Measurements from ENCODE around the gene CAB39L.

Gene CAB39L

GRCh38 chr13:49319951-49320350 lies 123.9 kb downstream of the CAB39L start:
- Histone ChIP-seq H3K9me3 (ENCODE audit: control insufficient read depth in 1 of 2, low read length in 2 of 2) (no peaks in the 10 kb centered on the region), H3K4me3 (ENCODE audit: low read depth in 1 of 2, low read length in 2 of 2) (no peak overlapping the region), H3K36me3 (ENCODE audit: control insufficient read depth in 1 of 2, insufficient read depth in 2 of 2, low read length in 2 of 2) (peaks cover 0 to 10% of the 10 kb centered on the region in 2 donors), H3K4me1 (ENCODE audit: control insufficient read depth in 1 of 2, insufficient read depth in 2 of 2, low read length in 2 of 2) (peaks cover 0 to 9% of the 10 kb centered on the region in 2 donors), H3K27ac (ENCODE audit: low read length) (no peak overlapping the region), H3K27me3 (ENCODE audit: low read depth, low read length) (no peaks in the 10 kb centered on the region)

- no peak overlapping the region for H3K4me3 ChIP-seq (ENCODE audit: low read depth in 1 of 2, low read length in 2 of 2)
- H3K27ac ChIP-seq (ENCODE audit: low read length): no peak overlapping the region
- peaks cover 3 to 11% of the 10 kb centered on the region in 2 donors for H3K4me1 ChIP-seq (ENCODE audit: control insufficient read depth in 1 of 2, insufficient read depth in 2 of 2, low read length in 2 of 2)
- H3K9me3 ChIP-seq (ENCODE audit: control insufficient read depth in 1 of 2, low read length in 2 of 2): no peaks in the 10 kb centered on the region
- H3K27me3 ChIP-seq (ENCODE audit: low read depth, low read length): no peaks in the 10 kb centered on the region
- H3K36me3 ChIP-seq (ENCODE audit: control insufficient read depth in 1 of 2, insufficient read depth in 2 of 2, low read length in 2 of 2): peaks cover 0 to 10% of the 10 kb centered on the region in 2 donors
These were observed 124.3 kb downstream of the CAB39L start for GRCh38 chr13:49319551-49319950.

- Histone ChIP-seq H3K4me3 (ENCODE audit: low read depth in 1 of 2, low read length in 2 of 2) (no peak overlapping the region), H3K27me3 (ENCODE audit: low read depth, low read length) (no peaks in the 10 kb centered on the region)
These were observed 127.9 kb downstream of the CAB39L start for GRCh38 chr13:49315756-49316482.

GRCh38 chr13:49315036-49315565 lies 128.8 kb downstream of the CAB39L start:
- Histone ChIP-seq H3K4me3 (ENCODE audit: low read depth in 1 of 2, low read length in 2 of 2) (no peak overlapping the region), H3K36me3 (ENCODE audit: control insufficient read depth in 1 of 2, insufficient read depth in 2 of 2, low read length in 2 of 2) (peaks cover 2 to 3% of the 10 kb centered on the region in 2 donors), H3K9me3 (ENCODE audit: control insufficient read depth in 1 of 2, low read length in 2 of 2) (no peaks in the 10 kb centered on the region), H3K27ac (ENCODE audit: low read length) (peak overlapping the region; percentile 56), H3K4me1 (ENCODE audit: control insufficient read depth in 1 of 2, insufficient read depth in 2 of 2, low read length in 2 of 2) (peaks cover 8 to 17% of the 10 kb centered on the region in 2 donors), H3K27me3 (ENCODE audit: low read depth, low read length) (no peaks in the 10 kb centered on the region)

More at GRCh38 chr13:49315756-49316482, 127.9 kb downstream of the CAB39L start:
- no peaks in the 10 kb centered on the region for H3K36me3 ChIP-seq (ENCODE audit: control insufficient read depth in 1 of 2, insufficient read depth in 2 of 2, low read length in 2 of 2)
- H3K9me3 ChIP-seq (ENCODE audit: control insufficient read depth in 1 of 2, low read length in 2 of 2): no peaks in the 10 kb centered on the region
- H3K4me1 ChIP-seq (ENCODE audit: control insufficient read depth in 1 of 2, insufficient read depth in 2 of 2, low read length in 2 of 2): peaks cover 8 to 21% of the 10 kb centered on the region in 2 donors
- no peak overlapping the region for H3K27ac ChIP-seq (ENCODE audit: low read length)

- Histone ChIP-seq H3K9me3 (ENCODE audit: control insufficient read depth in 1 of 2, low read length in 2 of 2) (no peaks in the 10 kb centered on the region), H3K27ac (ENCODE audit: low read length) (peak overlapping the region; percentile 71), H3K27me3 (ENCODE audit: low read depth, low read length) (no peaks in the 10 kb centered on the region), H3K4me1 (ENCODE audit: control insufficient read depth in 1 of 2, insufficient read depth in 2 of 2, low read length in 2 of 2) (peaks cover 10 to 12% of the 10 kb centered on the region in 2 donors), H3K4me3 (ENCODE audit: low read depth in 1 of 2, low read length in 2 of 2) (no peak overlapping the region), H3K36me3 (ENCODE audit: control insufficient read depth in 1 of 2, insufficient read depth in 2 of 2, low read length in 2 of 2) (peaks cover 6 to 7% of the 10 kb centered on the region in 2 donors)
These were observed 129.5 kb downstream of the CAB39L start for GRCh38 chr13:49314344-49314882.

- Histone ChIP-seq H3K4me1 (ENCODE audit: control insufficient read depth in 1 of 2, insufficient read depth in 2 of 2, low read length in 2 of 2) (peaks cover 17 to 19% of the 10 kb centered on the region in 2 donors), H3K27me3 (ENCODE audit: low read depth, low read length) (no peaks in the 10 kb centered on the region), H3K4me3 (ENCODE audit: low read depth in 1 of 2, low read length in 2 of 2) (no peak overlapping the region), H3K9me3 (ENCODE audit: control insufficient read depth in 1 of 2, low read length in 2 of 2) (no peaks in the 10 kb centered on the region), H3K27ac (ENCODE audit: low read length) (no peak overlapping the region), H3K36me3 (ENCODE audit: control insufficient read depth in 1 of 2, insufficient read depth in 2 of 2, low read length in 2 of 2) (peaks cover 6 to 7% of the 10 kb centered on the region in 2 donors)
These were observed 132.0 kb downstream of the CAB39L start for GRCh38 chr13:49311816-49312215.

GRCh38 chr13:49310251-49310650 lies 133.6 kb downstream of the CAB39L start:
- Histone ChIP-seq H3K4me3 (ENCODE audit: low read depth in 1 of 2, low read length in 2 of 2) (no peak overlapping the region), H3K9me3 (ENCODE audit: control insufficient read depth in 1 of 2, low read length in 2 of 2) (no peaks in the 10 kb centered on the region), H3K27ac (ENCODE audit: low read length) (no peak overlapping the region), H3K4me1 (ENCODE audit: control insufficient read depth in 1 of 2, insufficient read depth in 2 of 2, low read length in 2 of 2) (peaks cover 17 to 19% of the 10 kb centered on the region in 2 donors), H3K27me3 (ENCODE audit: low read depth, low read length) (no peaks in the 10 kb centered on the region), H3K36me3 (ENCODE audit: control insufficient read depth in 1 of 2, insufficient read depth in 2 of 2, low read length in 2 of 2) (peaks cover 6 to 7% of the 10 kb centered on the region in 2 donors)

- H3K27ac ChIP-seq (ENCODE audit: low read length): peak overlapping the region; percentile 62
- peaks cover 10 to 11% of the 10 kb centered on the region in 2 donors for H3K4me1 ChIP-seq (ENCODE audit: control insufficient read depth in 1 of 2, insufficient read depth in 2 of 2, low read length in 2 of 2)
- peaks cover 6 to 7% of the 10 kb centered on the region in 2 donors for H3K36me3 ChIP-seq (ENCODE audit: control insufficient read depth in 1 of 2, insufficient read depth in 2 of 2, low read length in 2 of 2)
- no peaks in the 10 kb centered on the region for H3K9me3 ChIP-seq (ENCODE audit: control insufficient read depth in 1 of 2, low read length in 2 of 2)
- H3K27me3 ChIP-seq (ENCODE audit: low read depth, low read length): no peaks in the 10 kb centered on the region
- H3K4me3 ChIP-seq (ENCODE audit: low read depth in 1 of 2, low read length in 2 of 2): no peak overlapping the region
These were observed 134.9 kb downstream of the CAB39L start for GRCh38 chr13:49308921-49309408.

GRCh38 chr13:49308097-49308875 lies 135.6 kb downstream of the CAB39L start:
- no peaks in the 10 kb centered on the region for H3K27me3 ChIP-seq (ENCODE audit: low read depth, low read length)
- peak overlapping the region; percentile 62 for H3K27ac ChIP-seq (ENCODE audit: low read length)
- H3K4me3 ChIP-seq (ENCODE audit: low read depth in 1 of 2, low read length in 2 of 2): no peak overlapping the region
- H3K36me3 ChIP-seq (ENCODE audit: control insufficient read depth in 1 of 2, insufficient read depth in 2 of 2, low read length in 2 of 2): peaks cover 6 to 7% of the 10 kb centered on the region in 2 donors
- H3K9me3 ChIP-seq (ENCODE audit: control insufficient read depth in 1 of 2, low read length in 2 of 2): no peaks in the 10 kb centered on the region
- peaks cover 4 to 11% of the 10 kb centered on the region in 2 donors for H3K4me1 ChIP-seq (ENCODE audit: control insufficient read depth in 1 of 2, insufficient read depth in 2 of 2, low read length in 2 of 2)

- H3K9me3 ChIP-seq (ENCODE audit: control insufficient read depth in 1 of 2, low read length in 2 of 2): no peaks in the 10 kb centered on the region
- peaks cover 6 to 7% of the 10 kb centered on the region in 2 donors for H3K36me3 ChIP-seq (ENCODE audit: control insufficient read depth in 1 of 2, insufficient read depth in 2 of 2, low read length in 2 of 2)
- no peak overlapping the region for H3K4me3 ChIP-seq (ENCODE audit: low read depth in 1 of 2, low read length in 2 of 2)
- H3K27me3 ChIP-seq (ENCODE audit: low read depth, low read length): no peaks in the 10 kb centered on the region
- peak overlapping the region; percentile 62 for H3K27ac ChIP-seq (ENCODE audit: low read length)
- H3K4me1 ChIP-seq (ENCODE audit: control insufficient read depth in 1 of 2, insufficient read depth in 2 of 2, low read length in 2 of 2): peaks cover 4 to 11% of the 10 kb centered on the region in 2 donors
These were observed 136.5 kb downstream of the CAB39L start for GRCh38 chr13:49307365-49307764.

Measured in muscle layer of duodenum (tissue), 2 donors.